ENCODE data around the gene SYT9. TPM values are rescaled to one million over a fixed set of nuclear protein-coding genes. Genes with fewer than 3 reads are reported as not detected.

Gene SYT9
- total and polyA plus RNA-seq, 2 of the 8 experiments (the other 6 are each of a cell fraction or from before 2014, with no cell fraction given): 1.5 to 2.9 TPM

DNA sequence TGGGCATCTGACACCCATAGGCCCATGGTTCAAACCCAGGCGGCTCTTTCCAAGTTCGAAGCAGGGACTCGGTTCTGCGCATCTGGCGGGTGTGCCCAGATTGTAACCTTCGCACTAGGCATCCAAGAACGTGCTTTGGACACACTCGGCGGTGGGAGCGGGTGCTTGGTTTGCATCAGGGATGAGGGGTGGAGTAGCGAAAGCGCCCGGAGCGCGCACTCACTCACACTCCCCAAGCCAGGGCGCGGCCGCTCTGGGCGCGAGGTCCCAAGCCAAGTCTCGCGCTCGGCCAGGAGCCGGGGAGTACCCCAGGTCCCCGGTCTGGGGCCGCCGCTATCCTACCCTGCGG, 243 bp upstream of the SYT9 start (continued):
- TF ChIP-seq YY1 (IDR thresholded peaks at IDR 0.05; ENCODE audit: low read depth, low read length) (no peak), CHD2 (IDR thresholded peaks at IDR 0.05; ENCODE audit: low read length) (peak; percentile 79), ASH2L (IDR thresholded peaks at IDR 0.05; ENCODE audit: low read length) (peak; percentile 70), TAF1 (IDR thresholded peaks at IDR 0.05; ENCODE audit: low read depth, low read length) (0 out of 2 replicates have a peak, but pooled peaks have one; percentile 36), SRF (IDR thresholded peaks at IDR 0.05; ENCODE audit: low read depth, low read length) (no peak), FOSL1 (IDR thresholded peaks at IDR 0.05; ENCODE audit: insufficient read depth, low read depth, low read length) (no peak), SIN3A (conservative IDR thresholded peaks at IDR 0.05 in 1 of 2, IDR thresholded peaks at IDR 0.05 in 1 of 2; ENCODE audit: low read depth in 1 of 2, low read length in 2 of 2) (0 out of 4 replicates have a peak, but pooled peaks of 1 of the 2 experiments have one; percentile 30), KDM5A (IDR thresholded peaks at IDR 0.05; ENCODE audit: low read length) (no peak), JUND (IDR thresholded peaks at IDR 0.05; ENCODE audit: low read length) (no peak), TAF7 (optimal IDR thresholded peaks at IDR 0.05; ENCODE audit: borderline replicate concordance, low read depth, low read length) (peak; percentile 9), CBX8 (IDR thresholded peaks at IDR 0.05; ENCODE audit: borderline replicate concordance, low read depth, low read length) (no peak), BRCA1 (IDR thresholded peaks at IDR 0.05; ENCODE audit: low read depth, low read length) (peak; percentile 55), CEBPB (IDR thresholded peaks at IDR 0.05; ENCODE audit: low read depth, low read length) (no peak)

All from H1 (cell line).